Ishikawa (cell line): ENCODE measurements around the gene ELAVL2.

ENCODE experiments used
- CEBPB ChIP-seq: IDR thresholded peaks from 2 replicates; pipeline ENCODE4 v1.6.1; 2012
- CREB1 ChIP-seq: IDR thresholded peaks from 2 replicates; pipeline ENCODE4 v1.6.1; 2012; ENCODE audit warnings: low read depth
- EGR1 ChIP-seq: IDR thresholded peaks from 2 replicates; pipeline ENCODE4 v1.6.1; 2012
- EP300 ChIP-seq: IDR thresholded peaks from 2 replicates; pipeline ENCODE4 v1.6.1; 2012; ENCODE audit warnings: borderline replicate concordance
- FOXM1 ChIP-seq: IDR thresholded peaks from 2 replicates; pipeline ENCODE4 v1.6.1; 2012; ENCODE audit warnings: low read depth, borderline replicate concordance
- MAX ChIP-seq: IDR thresholded peaks from 2 replicates; pipeline ENCODE4 v1.6.1; 2012
- NFIC ChIP-seq: IDR thresholded peaks from 2 replicates; pipeline ENCODE4 v1.6.1; 2012
- RAD21 ChIP-seq: IDR thresholded peaks from 2 replicates; pipeline ENCODE4 v1.6.1; 2012; ENCODE audit warnings: low read depth
- REST ChIP-seq: IDR thresholded peaks from 2 replicates; pipeline ENCODE4 v1.6.1; 2012; ENCODE audit warnings: low read depth, mild to moderate bottlenecking
- TAF1 ChIP-seq: IDR thresholded peaks from 2 replicates; pipeline ENCODE4 v1.6.1; 2012; ENCODE audit warnings: low read depth, mild to moderate bottlenecking
- TCF12 ChIP-seq: IDR thresholded peaks from 2 replicates; pipeline ENCODE4 v1.6.1; 2012; ENCODE audit warnings: low read depth
- TEAD4 ChIP-seq: IDR thresholded peaks from 2 replicates; pipeline ENCODE4 v1.6.1; 2012
- USF1 ChIP-seq: IDR thresholded peaks from 2 replicates; pipeline ENCODE4 v1.6.1; 2012
- YY1 ChIP-seq: IDR thresholded peaks from 2 replicates; pipeline ENCODE4 v1.6.1; 2012; ENCODE audit warnings: low read depth
- ZBTB7A ChIP-seq: IDR thresholded peaks from 2 replicates; pipeline ENCODE4 v1.6.1; 2012; ENCODE audit warnings: low read depth

The ELAVL2 gene

GRCh38 chr9:23662320-23662719 lies 163.7 kb downstream of the ELAVL2 start:
- TF ChIP-seq YY1 (no peak), REST (no peak), EGR1 (no peak), TCF12 (no peak), CEBPB (no peak), RAD21 (no peak), CREB1 (no peak), TEAD4 (no peak), ZBTB7A (no peak), MAX (no peak), NFIC (no peak), TAF1 (no peak), FOXM1 (no peak), EP300 (no peak), USF1 (no peak)

GRCh38 chr9:23659346-23660006 lies 166.6 kb downstream of the ELAVL2 start:
- TF ChIP-seq TEAD4, result no peak
- TF ChIP-seq ZBTB7A, result no peak
- TF ChIP-seq CREB1, result no peak
- TF ChIP-seq EGR1, result no peak
- TF ChIP-seq CEBPB, result no peak
- no peak for TF ChIP-seq RAD21
- no peak for TF ChIP-seq MAX
- no peak for TF ChIP-seq TAF1
- TF ChIP-seq TCF12, result no peak
- TF ChIP-seq NFIC, result no peak
- no peak for TF ChIP-seq YY1

GRCh38 chr9:23658376-23659258 lies 167.4 kb downstream of the ELAVL2 start:
- TF ChIP-seq TCF12 (no peak), FOXM1 (no peak), TEAD4 (no peak)

- no peak for TF ChIP-seq MAX
- TF ChIP-seq NFIC, result no peak
- TF ChIP-seq TAF1, result no peak
- TF ChIP-seq EP300, result no peak
- no peak for TF ChIP-seq YY1
- no peak for TF ChIP-seq REST
- TF ChIP-seq CREB1, result no peak
- no peak for TF ChIP-seq USF1
- no peak for TF ChIP-seq TCF12
- TF ChIP-seq TEAD4, result no peak
Measured at GRCh38 chr9:23651051-23651450, 175.0 kb downstream of the ELAVL2 start.

GRCh38 chr9:23648651-23649050 lies 177.4 kb downstream of the ELAVL2 start:
- TF ChIP-seq FOXM1, result no peak
- no peak for TF ChIP-seq CEBPB
- no peak for TF ChIP-seq EGR1
- no peak for TF ChIP-seq CREB1
- TF ChIP-seq EP300, result no peak
- no peak for TF ChIP-seq ZBTB7A
- no peak for TF ChIP-seq NFIC
- TF ChIP-seq TAF1, result no peak
- no peak for TF ChIP-seq MAX
- no peak for TF ChIP-seq TCF12
- no peak for TF ChIP-seq TEAD4
- TF ChIP-seq REST, result no peak
